Body of pancreas (tissue), 4 donors: ENCODE measurements around the gene UBA52.

Experiments
- CTCF ChIP-seq, 7 experiments: fragments of 450-650 bp in 4 of 7; fragments of 200-600 bp in 3 of 7; sonication (generic) in 3 of 7; IDR thresholded peaks; one replicate each; pipeline ENCODE4 v1.5.1; 2016 to 2019; ENCODE audit warnings: antibody characterized with exemption in 7 of 7
- POLR2A ChIP-seq, 3 donors: fragments of 450-650 bp; IDR thresholded peaks; one replicate each; pipeline ENCODE4 v1.6.1; 2016; ENCODE audit warnings: antibody characterized with exemption in 3 of 3, mild to moderate bottlenecking in 2 of 3

GRCh38 chr19:18587561-18587960 is 15.9 kb downstream of the UBA52 start:
- no peak for TF ChIP-seq CTCF (IDR thresholded peaks at IDR 0.05)
- TF ChIP-seq POLR2A (IDR thresholded peaks at IDR 0.05), result no peak
